Measurements from ENCODE around the gene TNRC6C.
"Not testable (repeated sequence)": the region's sequence is repeated elsewhere in the genome, so short reads cannot be mapped to it uniquely, and the experiment has no call there.

Gene TNRC6C

GRCh38 chr17:78111016-78111726, 152.7 kb downstream of the TNRC6C start:
- no peak for DNase-seq (ENCODE audit: low read depth in 2 of 2)

GRCh38 chr17:78111727-78112517, 153.4 kb downstream of the TNRC6C start:
- no peak for DNase-seq (ENCODE audit: low read depth in 2 of 2)

GRCh38 chr17:78112518-78113471, 154.3 kb downstream of the TNRC6C start:
- peak; percentile 61 to 71 for DNase-seq (ENCODE audit: low read depth in 2 of 2)

- DNase-seq (ENCODE audit: low read depth in 2 of 2): no peak
Observed at GRCh38 chr17:78113804-78114785, 155.6 kb downstream of the TNRC6C start.

- no peak for DNase-seq (ENCODE audit: low read depth in 2 of 2)
Observed at GRCh38 chr17:78114831-78115723, 156.6 kb downstream of the TNRC6C start.

- DNase-seq (ENCODE audit: low read depth in 2 of 2): not testable (repeated sequence)
Observed at GRCh38 chr17:78115803-78116202, 157.3 kb downstream of the TNRC6C start.

GRCh38 chr17:78116411-78116810, 157.9 kb downstream of the TNRC6C start:
- no peak for DNase-seq (ENCODE audit: low read depth in 2 of 2)

GRCh38 chr17:78117027-78117981, 158.8 kb downstream of the TNRC6C start:
- DNase-seq (ENCODE audit: low read depth in 2 of 2): no peak

- DNase-seq (ENCODE audit: low read depth in 2 of 2): no peak
Observed at GRCh38 chr17:78118801-78119241, 160.3 kb downstream of the TNRC6C start.

GRCh38 chr17:78120537-78120936, 162.0 kb downstream of the TNRC6C start:
- no peak for DNase-seq (ENCODE audit: low read depth in 2 of 2)

GRCh38 chr17:78120971-78121800, 162.7 kb downstream of the TNRC6C start:
- no peak for DNase-seq (ENCODE audit: low read depth in 2 of 2)

- no peak for DNase-seq (ENCODE audit: low read depth in 2 of 2)
Observed at GRCh38 chr17:78121801-78122215, 163.3 kb downstream of the TNRC6C start.

GRCh38 chr17:78122216-78122930, 163.9 kb downstream of the TNRC6C start:
- DNase-seq (ENCODE audit: low read depth in 2 of 2): no peak

- no peak for DNase-seq (ENCODE audit: low read depth in 2 of 2)
Observed at GRCh38 chr17:78122931-78123249, 164.4 kb downstream of the TNRC6C start.

- no peak for DNase-seq (ENCODE audit: low read depth in 2 of 2)
Observed at GRCh38 chr17:78123258-78123929, 164.9 kb downstream of the TNRC6C start.

GRCh38 chr17:78124081-78124835, 165.8 kb downstream of the TNRC6C start:
- DNase-seq (ENCODE audit: low read depth in 2 of 2): no peak
